SK-N-SH (cell line): ENCODE measurements around the gene SIDT1. TPM values are rescaled to one million over a fixed set of nuclear protein-coding genes. Genes with fewer than 3 reads are reported as not detected.

Experiments used
- CTCF ChIA-PET: fragments of 300-600, 350-600 bp; formaldehyde crosslinking; extraction: SDS; loops from one replicate; lab custom pipeline; 2021; lab: Yijun Ruan, JAX
- POLR2A ChIA-PET: fragments of 350-600 bp; sonication (Branson Sonifier 250); formaldehyde crosslinking; extraction: SDS; loops from one replicate; lab custom pipeline; 2020; ENCODE audit warnings: antibody characterized with exemption, inconsistent platforms; lab: Yijun Ruan, JAX
- DNase-seq: peaks from one replicate; pipeline ENCODE4 v3.0.0; 2012
- H2AFZ ChIP-seq: fragments of 200-600 bp; sonication (generic); 2 replicates; pipeline ENCODE4 v1.8.1; 2016; ENCODE audit warnings: antibody characterized with exemption, mild to moderate bottlenecking, low read depth
- H3F3A ChIP-seq: fragments of 200-600 bp; sonication (generic); replicated peaks from 2 replicates; pipeline ENCODE3; 2016; ENCODE audit warnings: antibody characterized with exemption, mild to moderate bottlenecking; ENCODE audit not compliant: insufficient read depth
- H3K27ac ChIP-seq, 2 experiments: fragments of 200-500 bp in 1 of 2; fragments of 200-600 bp in 1 of 2; sonication (Bioruptor generic) in 1 of 2; sonication (generic), shearing (Covaris generic) in 1 of 2; 2 replicates each; pipeline versions ENCODE4 v1.5.1 to v1.6.1; 2014 to 2016; ENCODE audit warnings: low read depth in 2 of 2, inconsistent platforms in 1 of 2, low read length in 1 of 2, mild to moderate bottlenecking in 1 of 2, mixed read lengths in 1 of 2
- H3K27me3 ChIP-seq: fragments of 200-600 bp; sonication (generic), shearing (Covaris generic); 2 replicates; pipeline ENCODE4 v1.6.1; 2016; ENCODE audit warnings: mixed run types; ENCODE audit not compliant: insufficient read depth
- H3K36me3 ChIP-seq, 2 experiments: fragments of 200-500 bp in 1 of 2; fragments of 200-600 bp in 1 of 2; sonication (Bioruptor generic) in 1 of 2; sonication (generic) in 1 of 2; replicated peaks in 1 of 2; 2 replicates each; pipeline versions ENCODE3 to v1.5.1; 2014 to 2016; ENCODE audit warnings: low read length in 1 of 2, mild to moderate bottlenecking in 1 of 2; ENCODE audit not compliant: insufficient read depth in 2 of 2, control insufficient read depth in 1 of 2
- H3K4me1 ChIP-seq, 2 experiments: fragments of 200-500 bp in 1 of 2; fragments of 200-600 bp in 1 of 2; sonication (Bioruptor generic) in 1 of 2; sonication (generic), shearing (Covaris generic) in 1 of 2; 2 replicates each; pipeline versions ENCODE4 v1.5.1 to v1.6.1; 2014 to 2016; ENCODE audit warnings: low read depth in 1 of 2, low read length in 1 of 2, mixed run types in 1 of 2; ENCODE audit not compliant: insufficient read depth in 2 of 2, control insufficient read depth in 1 of 2
- H3K4me2 ChIP-seq: fragments of 200-600 bp; sonication (generic), shearing (Covaris generic); 2 replicates; pipeline ENCODE4 v1.6.1; 2017; ENCODE audit warnings: mixed run types
- H3K4me3 ChIP-seq, 2 experiments: fragments of 200-500 bp in 1 of 2; fragments of 200-600 bp in 1 of 2; sonication (Bioruptor generic) in 1 of 2; sonication (generic), shearing (Covaris generic) in 1 of 2; 2 replicates each; pipeline versions ENCODE4 v1.5.1 to v1.8.1; 2014 to 2016; ENCODE audit warnings: low read depth in 2 of 2, inconsistent platforms in 1 of 2, low read length in 1 of 2, mild to moderate bottlenecking in 1 of 2, mixed read lengths in 1 of 2, moderate library complexity in 1 of 2
- H3K79me2 ChIP-seq: fragments of 200-600 bp; sonication (generic); 2 replicates; pipeline ENCODE4 v1.8.1; 2017; ENCODE audit warnings: mild to moderate bottlenecking; ENCODE audit not compliant: insufficient read depth
- H3K9ac ChIP-seq: fragments of 200-600 bp; sonication (generic); 2 replicates; pipeline ENCODE4 v1.6.1; 2017; ENCODE audit warnings: mixed run types
- H3K9me2 ChIP-seq: fragments of 200-600 bp; sonication (generic); 2 replicates; pipeline ENCODE4 v1.6.1; 2017; ENCODE audit warnings: mixed run types
- H3K9me3 ChIP-seq: fragments of 200-600 bp; sonication (generic); 2 replicates; pipeline ENCODE4 v1.6.1; 2017; ENCODE audit warnings: mixed run types, mild to moderate bottlenecking, moderate library complexity
- H4K20me1 ChIP-seq: fragments of 200-600 bp; sonication (generic); 2 replicates; pipeline ENCODE4 v1.6.1; 2017; ENCODE audit warnings: mild to moderate bottlenecking, mixed run types; ENCODE audit not compliant: insufficient read depth
- CHD2 ChIP-seq: fragments of 150-350 bp; IDR thresholded peaks from 2 replicates; pipeline ENCODE4 v1.6.1; 2018; ENCODE audit warnings: low read length; ENCODE audit not compliant: partially characterized antibody
- CTCF ChIP-seq: fragments of 200-600 bp; sonication (generic); IDR thresholded peaks from 2 replicates; pipeline ENCODE4 v1.6.1; 2017; ENCODE audit warnings: antibody characterized with exemption, mild to moderate bottlenecking, moderate library complexity
- EP300 ChIP-seq, 2 experiments: IDR thresholded peaks; 2 replicates each; pipeline versions ENCODE4 v1.4.0 to v1.6.1; 2012; ENCODE audit warnings: borderline replicate concordance in 1 of 2, low read depth in 1 of 2, low read length in 1 of 2
- FOSL2 ChIP-seq: IDR thresholded peaks from 2 replicates; pipeline ENCODE4 v1.4.0; 2012; ENCODE audit warnings: low read depth, mild to moderate bottlenecking, moderate library complexity, borderline replicate concordance
- FOXJ3 ChIP-seq: sonication (generic); formaldehyde crosslinking; IDR thresholded peaks from 2 replicates; pipeline ENCODE4 v1.5.1; 2020; ENCODE audit warnings: mild to moderate bottlenecking, missing genetic modification reagents
- FOXM1 ChIP-seq: IDR thresholded peaks from 2 replicates; pipeline ENCODE4 v1.4.0; 2012; ENCODE audit warnings: low read depth, mild to moderate bottlenecking
- GABPA ChIP-seq: IDR thresholded peaks from 2 replicates; pipeline ENCODE4 v1.4.0; 2012; ENCODE audit warnings: low read depth, mild to moderate bottlenecking
- GATA2 ChIP-seq: sonication (generic); formaldehyde crosslinking; IDR thresholded peaks from 2 replicates; pipeline ENCODE4 v1.5.0; 2020; ENCODE audit warnings: mild to moderate bottlenecking, missing genetic modification reagents
- IRF3 ChIP-seq: fragments of 150-350 bp; IDR thresholded peaks from 2 replicates; pipeline ENCODE4 v1.6.1; 2016; ENCODE audit warnings: mild to moderate bottlenecking, low read depth, low read length
- JUND ChIP-seq: IDR thresholded peaks from 2 replicates; pipeline ENCODE4 v1.4.0; 2012
- MAX ChIP-seq: IDR thresholded peaks from 2 replicates; pipeline ENCODE4 v1.4.0; 2012; ENCODE audit warnings: low read depth
- NFIC ChIP-seq: IDR thresholded peaks from 2 replicates; pipeline ENCODE4 v1.4.0; 2012; ENCODE audit warnings: borderline replicate concordance
- NRF1 ChIP-seq: IDR thresholded peaks from 2 replicates; pipeline ENCODE4 v1.6.1; 2012; ENCODE audit warnings: low read depth, mild to moderate bottlenecking, low read length
- POLR2AphosphoS5 ChIP-seq: IDR thresholded peaks from 2 replicates; pipeline ENCODE4 v1.6.1; 2012; ENCODE audit warnings: low read depth, low read length
- RAD21 ChIP-seq: IDR thresholded peaks from 2 replicates; pipeline ENCODE4 v1.6.1; 2012; ENCODE audit warnings: mild to moderate bottlenecking, low read length
- REST ChIP-seq: IDR thresholded peaks from 2 replicates; pipeline ENCODE4 v1.6.1; 2012; ENCODE audit warnings: mild to moderate bottlenecking, low read depth, low read length, moderate library complexity
- SMC3 ChIP-seq: IDR thresholded peaks from 2 replicates; pipeline ENCODE4 v1.6.1; 2012; ENCODE audit warnings: low read depth, low read length, improper control_type of control experiment
- TEAD4 ChIP-seq: IDR thresholded peaks from 2 replicates; pipeline ENCODE4 v1.4.0; 2012; ENCODE audit warnings: mild to moderate bottlenecking, borderline replicate concordance; ENCODE audit not compliant: insufficient read depth
- USF2 ChIP-seq: fragments of 150-350 bp; IDR thresholded peaks from 2 replicates; pipeline ENCODE4 v1.6.1; 2017; ENCODE audit warnings: antibody characterized with exemption, low read length, low read depth, borderline replicate concordance
- WGBS: methylation state at CpG from one replicate; pipeline ENCODE4 v1.1.6; 2017; ENCODE audit warnings: low lambda C conversion rate; 5-methylcytosine and 5-hydroxymethylcytosine counted together
- polyA plus RNA-seq, 3 experiments: library from polyadenylated mRNA; depleted of rRNA; stranded (reverse); fragments of >200 nt; gene quantifications; 2 replicates each; pipeline ENCODE4 v1.2.3, GENCODE V29; 2012

Gene SIDT1
- polyA plus RNA-seq, 1 of the 3 experiments (the other 2 are of a cell fraction), result 0.02 TPM

- H3K9ac ChIP-seq, result no peak overlapping the region
- ChIA-PET CTCF (no interaction called here), POLR2A (no interaction called here)
- no peak for DNase-seq
- H3K9me2 ChIP-seq, result no peaks in the 10 kb centered on the region
- no peaks in the 10 kb centered on the region; the same call in 1 of the 2 replicates for H3K27me3 ChIP-seq
- H3K36me3 ChIP-seq, result no peaks in the 10 kb centered on the region
- no peaks in the 10 kb centered on the region for H3K79me2 ChIP-seq
- no peaks in the 10 kb centered on the region for H3F3A ChIP-seq
- H4K20me1 ChIP-seq, result no peaks in the 10 kb centered on the region
- no peak overlapping the region for H2AFZ ChIP-seq
- 57% methylated on average over 3 of the region's 3 CpGs for WGBS
- no peak overlapping the region for H3K27ac ChIP-seq
- H3K4me1 ChIP-seq, result no peaks in the 10 kb centered on the region
- H3K9me3 ChIP-seq, result no peaks in the 10 kb centered on the region
- TF ChIP-seq EP300 (IDR thresholded peaks at IDR 0.05; ENCODE audit: borderline replicate concordance in 1 of 2, low read depth in 1 of 2, low read length in 1 of 2) (no peak), FOSL2 (no peak), FOXJ3 (CRISPR knock-in tag) (no peak), CHD2 (no peak), NFIC (no peak), POLR2AphosphoS5 (no peak), CTCF (no peak), RAD21 (no peak), JUND (no peak), MAX (no peak), GATA2 (CRISPR knock-in tag) (no peak), REST (no peak), NRF1 (no peak), SMC3 (no peak), GABPA (no peak), IRF3 (no peak), FOXM1 (no peak), USF2 (no peak), TEAD4 (no peak)
- no peak overlapping the region for H3K4me2 ChIP-seq
- no peak overlapping the region for H3K4me3 ChIP-seq
Measured at GRCh38 chr3:113585720-113586119, 53.4 kb downstream of the SIDT1 start.
